T1000 (cell line): ENCODE results near the gene KCNK15.
"Not testable (repeated sequence)": the region's sequence is repeated elsewhere in the genome, so short reads cannot be mapped to it uniquely, and the experiment has no call there.

Source experiments
- DNase-seq: peaks from one replicate; lab custom pipeline; 2025; ENCODE audit warnings: mixed read lengths; lab: John Stamatoyannopoulos, UW

Gene KCNK15

DNA sequence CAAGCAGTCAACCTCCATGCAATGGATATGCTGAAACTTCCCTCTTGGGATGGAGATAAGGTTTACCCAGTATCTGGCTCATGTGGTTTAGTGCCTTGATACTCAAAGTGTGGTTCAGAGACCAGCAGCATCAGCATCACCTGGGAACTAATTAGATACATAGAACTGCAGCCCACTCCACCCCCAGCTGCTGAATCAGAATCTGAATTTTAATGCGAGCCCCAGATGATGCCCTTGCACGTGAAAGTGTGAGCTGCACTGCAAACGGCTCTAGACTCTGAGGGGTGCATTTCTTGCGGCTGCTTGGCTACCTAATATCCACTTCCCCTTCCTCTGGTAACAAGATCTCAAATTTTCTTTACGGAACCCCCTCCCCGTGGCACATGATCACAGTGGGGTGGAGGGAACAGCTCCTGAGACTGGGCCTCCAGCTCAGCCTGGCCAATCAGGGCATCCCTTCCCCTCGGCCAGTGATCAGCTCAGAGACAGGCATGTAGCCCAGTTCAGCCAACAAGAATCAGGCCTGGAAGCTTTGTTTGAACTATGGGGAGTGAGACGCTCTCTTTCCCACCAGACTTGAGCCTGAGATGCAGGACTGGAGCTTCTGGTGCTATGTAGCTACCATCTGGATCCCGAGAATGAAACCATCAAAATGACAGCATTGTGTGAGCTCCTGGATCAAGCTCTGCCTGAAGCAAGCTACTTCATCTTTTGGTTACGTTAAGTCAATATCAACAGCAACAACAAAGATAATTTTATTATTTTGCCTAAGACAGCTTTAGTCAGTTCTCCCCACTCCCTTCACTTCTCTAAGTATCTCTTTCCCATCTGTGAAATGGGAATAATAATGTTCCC lies 12.8 kb downstream of the KCNK15 start:
- DNase-seq, result no peak

DNA sequence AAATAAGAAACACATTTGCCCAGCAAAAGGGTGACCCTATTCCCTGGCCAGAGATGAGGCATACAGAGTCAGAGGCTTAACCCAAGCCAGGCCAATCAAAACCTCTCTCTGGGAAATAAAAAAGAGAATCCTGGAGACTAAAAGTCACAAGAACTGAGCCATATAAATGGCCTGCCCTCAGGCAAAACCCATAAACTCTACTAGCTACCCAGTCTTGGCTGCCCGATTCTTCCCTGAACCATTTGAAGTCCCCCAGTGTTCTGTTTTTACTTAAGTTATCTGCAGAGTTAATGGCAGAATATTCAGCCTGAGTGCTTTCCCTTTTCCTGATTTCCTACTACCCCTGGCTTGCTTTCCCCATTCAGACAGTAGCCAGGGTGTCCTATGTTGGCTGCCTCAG lies 13.9 kb downstream of the KCNK15 start:
- no peak for DNase-seq

DNA sequence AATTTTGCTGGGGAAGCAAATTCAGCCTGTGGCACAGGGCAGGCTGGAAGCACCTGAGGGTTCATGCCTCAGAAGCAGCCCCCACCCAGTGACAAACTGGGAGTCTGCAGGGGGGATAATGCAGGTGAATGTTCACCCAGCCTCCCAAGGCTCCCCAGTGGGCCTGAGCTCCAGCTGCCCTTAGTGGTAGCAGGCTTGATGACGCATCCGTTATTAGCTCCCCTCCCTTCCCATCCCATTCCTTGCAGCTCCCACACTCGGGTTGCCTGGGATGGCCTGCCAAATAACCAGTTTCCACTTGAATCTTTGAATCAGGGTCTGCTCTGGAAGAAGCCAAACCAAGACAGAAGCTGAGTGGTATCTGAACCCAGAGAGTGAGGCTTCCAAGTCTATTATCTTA lies 15.8 kb downstream of the KCNK15 start:
- DNase-seq, result no peak

DNA sequence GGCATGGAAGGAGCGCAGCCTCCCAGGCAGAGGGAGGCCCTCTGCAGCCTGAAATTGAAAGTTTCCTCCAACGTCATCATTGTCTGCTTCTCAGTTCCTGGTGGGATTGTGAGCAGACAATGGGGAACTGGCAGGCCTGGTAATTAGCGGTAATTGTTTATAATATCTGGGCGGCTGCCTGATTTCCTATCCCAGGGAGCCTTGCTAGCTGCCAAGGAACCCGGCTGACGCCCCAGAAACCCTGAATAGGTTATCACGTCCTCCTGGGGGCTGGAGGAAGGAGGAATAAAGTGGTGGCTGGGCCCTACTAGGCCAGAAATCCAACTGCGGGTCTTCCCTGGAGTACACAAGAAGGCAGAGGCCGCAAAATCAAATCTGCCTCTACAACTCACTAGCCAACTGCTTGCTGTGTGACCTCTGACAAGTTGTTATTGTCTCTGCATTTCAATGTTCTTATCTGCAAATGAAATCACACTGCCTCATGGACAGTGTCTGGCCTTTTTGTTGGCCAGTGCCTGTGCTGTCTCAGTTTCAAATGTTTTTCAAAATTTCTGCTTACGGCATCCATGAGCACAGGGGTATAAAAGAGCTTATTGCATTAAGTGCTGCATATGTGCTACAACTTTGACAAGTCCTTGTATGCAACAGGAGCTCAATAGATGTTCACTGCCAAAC lies 16.9 kb downstream of the KCNK15 start:
- DNase-seq, result no peak

DNA sequence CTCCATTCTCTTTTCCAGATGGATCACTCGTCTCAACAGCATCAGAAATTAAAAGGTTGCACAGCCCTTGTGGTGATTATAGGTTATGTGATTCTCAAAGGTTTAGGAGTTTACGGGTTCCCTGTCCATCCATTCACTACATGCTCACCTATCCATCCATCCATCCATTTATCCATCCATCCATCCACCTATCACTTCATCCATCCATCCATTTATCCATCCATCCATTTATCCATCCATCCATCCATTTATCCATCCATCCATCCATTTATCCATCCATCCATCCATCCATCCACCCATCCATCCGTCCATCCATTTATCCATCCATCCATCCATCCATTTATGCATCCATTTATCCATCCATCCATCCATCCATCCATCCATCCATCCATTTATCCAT lies 18.1 kb downstream of the KCNK15 start:
- DNase-seq, result not testable (repeated sequence)

DNA sequence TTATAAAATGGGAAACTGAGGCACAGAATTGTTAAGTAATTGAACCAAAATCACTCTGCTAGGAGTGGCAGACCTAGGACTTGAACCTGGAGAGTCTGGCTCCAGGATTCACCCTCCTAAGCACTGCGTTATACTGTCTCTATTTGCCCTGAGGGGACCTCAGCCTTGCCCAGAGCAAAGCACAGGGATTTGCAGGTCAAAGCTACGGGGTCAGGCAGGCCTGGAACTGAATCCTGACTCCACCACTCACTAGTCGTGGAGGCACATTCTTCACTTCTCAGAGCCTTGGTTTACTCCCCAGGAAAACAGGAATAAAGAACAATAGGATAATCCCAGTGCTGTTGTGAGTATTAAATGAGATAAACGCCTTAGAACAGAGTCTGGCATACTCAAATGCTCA lies 19.4 kb downstream of the KCNK15 start:
- no peak for DNase-seq

DNA sequence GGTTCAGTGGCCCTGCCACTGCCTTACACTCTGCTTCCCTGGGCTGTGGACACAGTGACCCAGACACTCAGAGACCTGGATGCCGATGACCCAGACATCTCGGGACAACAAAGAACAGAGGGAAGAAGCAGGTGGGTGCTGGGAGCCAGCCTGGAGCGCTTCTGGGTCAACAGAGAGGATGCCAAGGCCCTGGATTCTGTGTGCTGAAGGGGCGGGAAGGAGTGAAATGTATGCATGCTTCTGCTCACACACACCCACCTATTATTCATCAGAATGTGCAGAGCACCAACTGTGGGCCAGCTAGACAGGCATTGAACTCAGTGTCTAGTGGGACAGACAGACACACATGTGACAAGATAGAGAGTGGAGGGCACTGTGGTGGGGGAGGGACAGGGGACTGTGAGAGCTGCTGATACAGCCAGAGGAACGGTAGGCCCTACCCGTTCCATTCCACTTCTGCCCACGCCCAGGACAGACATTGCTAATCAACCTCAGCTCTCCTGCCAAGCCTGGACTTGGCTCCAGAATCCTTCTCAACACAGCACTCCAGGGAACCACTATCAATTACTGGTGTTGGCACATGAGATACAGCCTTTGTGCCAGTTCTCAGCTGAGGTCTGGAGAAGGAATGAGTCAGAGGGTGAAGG lies 20.2 kb downstream of the KCNK15 start:
- no peak for DNase-seq

DNA sequence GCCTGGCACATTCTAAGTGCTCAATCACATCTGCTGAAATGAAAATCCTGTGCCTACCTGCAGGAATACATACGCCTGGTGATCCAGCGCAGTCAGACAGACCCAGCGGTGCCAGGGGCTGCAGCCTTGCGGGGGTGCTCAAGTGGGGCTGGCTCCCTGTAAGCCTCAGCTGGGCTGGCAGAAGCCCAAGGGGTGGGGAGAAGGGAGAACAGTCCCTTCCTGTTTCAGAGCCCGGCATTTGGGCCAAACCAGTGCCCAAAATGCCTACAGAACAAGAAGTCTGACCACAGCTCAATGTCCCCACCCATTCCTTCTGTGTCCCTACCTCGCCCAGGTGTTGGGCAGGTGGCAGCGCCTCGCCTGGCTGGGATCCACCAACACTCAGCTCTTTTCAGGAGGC lies 22.6 kb downstream of the KCNK15 start:
- DNase-seq, result no peak

DNA sequence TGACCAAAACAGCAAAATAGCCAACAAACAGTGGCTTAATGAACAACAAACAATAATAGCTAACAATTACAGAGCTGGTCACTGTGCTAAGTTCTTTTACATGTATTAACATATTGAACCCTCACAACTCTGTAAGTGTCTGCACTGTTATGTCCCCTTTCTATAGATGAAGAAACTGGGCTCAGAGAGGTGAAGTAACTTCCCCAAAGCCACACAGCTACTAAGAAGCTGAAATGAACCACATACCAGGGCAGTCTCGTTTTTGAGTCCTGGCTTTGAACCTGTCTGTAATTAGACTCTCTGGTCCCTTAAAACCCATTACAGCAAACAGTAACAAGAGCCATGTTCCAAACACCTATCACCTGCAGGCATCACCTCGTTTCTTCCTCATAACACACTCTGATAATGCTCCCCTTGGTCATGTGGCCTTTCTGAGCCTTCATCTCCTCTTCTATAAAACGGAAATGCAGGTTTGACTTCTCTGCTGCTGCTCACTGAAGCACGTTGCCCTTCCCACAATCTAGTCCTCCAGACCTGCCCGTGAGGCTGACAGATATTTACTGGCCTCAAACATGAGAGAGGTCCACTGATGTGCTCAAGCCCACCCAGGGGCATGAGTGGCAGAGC lies 23.3 kb downstream of the KCNK15 start:
- no peak for DNase-seq

DNA sequence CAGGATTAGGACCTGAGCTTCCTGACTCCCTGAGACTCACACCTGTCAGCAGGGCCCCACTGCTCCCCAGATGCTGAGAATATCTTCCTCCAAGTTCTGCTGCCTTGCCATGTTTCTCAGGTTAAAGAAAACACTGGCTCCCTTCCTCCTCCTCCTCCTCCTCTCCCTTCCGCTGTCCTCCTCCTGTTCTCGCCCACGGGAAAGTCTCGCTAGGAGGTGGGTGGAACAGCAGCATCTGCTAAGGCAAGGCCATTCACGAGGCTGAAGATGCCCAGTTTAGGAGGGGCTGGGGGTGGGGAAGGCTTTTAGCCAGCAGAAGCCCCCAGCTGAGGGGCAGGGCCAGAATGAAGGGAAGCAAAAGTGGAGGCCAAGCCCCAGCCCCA lies 23.8 kb downstream of the KCNK15 start:
- no peak for DNase-seq

DNA sequence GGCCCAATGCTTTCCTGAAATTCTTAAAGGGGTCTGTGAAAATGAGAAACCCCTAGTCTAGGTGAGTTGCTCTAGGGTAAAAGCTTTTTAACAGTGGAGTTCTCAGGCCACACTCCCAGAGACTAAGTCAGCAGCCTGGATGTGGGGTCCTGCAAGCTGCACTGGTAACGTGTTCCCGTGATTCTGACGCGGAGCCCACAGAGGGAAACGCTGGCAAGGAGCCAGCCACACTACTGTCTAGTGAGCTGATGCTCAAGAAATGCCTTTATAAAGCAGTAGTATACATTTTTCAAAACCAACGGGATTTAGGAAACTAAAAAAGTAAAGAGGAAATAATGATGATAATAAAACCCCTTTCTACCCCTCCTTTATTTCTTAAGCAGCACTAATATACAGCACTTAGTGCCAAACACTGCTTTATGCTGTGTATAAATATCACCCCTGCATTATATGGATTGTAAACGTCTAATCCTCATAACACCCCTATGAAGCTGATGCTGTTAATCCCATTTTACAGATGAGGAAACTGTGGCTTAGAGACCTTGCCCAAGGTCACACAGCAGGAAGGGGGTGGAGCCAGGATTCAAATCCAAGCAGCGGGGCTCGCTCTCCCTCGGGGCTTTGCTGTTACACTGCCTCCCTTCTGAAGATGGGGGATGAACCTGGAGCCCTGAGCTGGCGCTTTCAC lies 25.0 kb downstream of the KCNK15 start:
- no peak for DNase-seq

DNA sequence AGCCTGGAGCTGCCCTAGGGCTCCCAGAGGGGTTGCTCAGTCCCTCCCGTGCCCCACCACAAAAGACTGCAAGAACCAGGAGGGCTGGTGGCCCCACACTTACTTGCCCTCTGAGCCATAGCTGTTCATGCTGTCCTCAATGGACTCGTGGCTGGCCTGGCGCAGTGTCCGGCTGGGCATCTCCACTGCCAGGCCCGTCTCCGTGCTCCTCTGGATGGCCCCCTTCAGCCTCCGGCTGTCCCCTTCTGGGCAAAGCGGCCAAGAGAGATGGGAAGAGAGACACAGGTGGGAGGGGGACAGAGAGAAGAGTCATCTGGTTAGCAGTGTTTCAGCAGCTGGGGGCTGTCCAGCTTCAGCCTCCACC lies 25.5 kb downstream of the KCNK15 start:
- DNase-seq, result no peak

DNA sequence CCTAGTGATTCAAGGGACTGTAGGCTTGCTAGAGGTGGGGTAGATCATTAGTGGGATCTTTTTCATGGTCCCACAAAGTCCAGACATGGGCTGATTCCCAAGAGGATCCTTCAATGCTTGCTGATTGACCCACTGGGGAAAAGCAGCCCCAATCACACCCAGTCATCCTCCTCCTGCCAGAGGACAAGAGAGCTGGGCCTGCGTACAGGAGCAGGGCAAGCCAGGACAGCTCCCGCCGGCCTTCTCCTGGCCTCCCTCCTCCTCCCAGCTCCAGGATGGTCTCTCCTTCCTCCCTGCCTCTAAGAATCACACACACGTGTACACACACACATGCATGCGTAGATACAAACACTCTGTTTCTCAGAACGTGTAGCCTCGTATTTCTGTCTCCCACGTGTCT lies 27.0 kb downstream of the KCNK15 start:
- DNase-seq, result no peak

DNA sequence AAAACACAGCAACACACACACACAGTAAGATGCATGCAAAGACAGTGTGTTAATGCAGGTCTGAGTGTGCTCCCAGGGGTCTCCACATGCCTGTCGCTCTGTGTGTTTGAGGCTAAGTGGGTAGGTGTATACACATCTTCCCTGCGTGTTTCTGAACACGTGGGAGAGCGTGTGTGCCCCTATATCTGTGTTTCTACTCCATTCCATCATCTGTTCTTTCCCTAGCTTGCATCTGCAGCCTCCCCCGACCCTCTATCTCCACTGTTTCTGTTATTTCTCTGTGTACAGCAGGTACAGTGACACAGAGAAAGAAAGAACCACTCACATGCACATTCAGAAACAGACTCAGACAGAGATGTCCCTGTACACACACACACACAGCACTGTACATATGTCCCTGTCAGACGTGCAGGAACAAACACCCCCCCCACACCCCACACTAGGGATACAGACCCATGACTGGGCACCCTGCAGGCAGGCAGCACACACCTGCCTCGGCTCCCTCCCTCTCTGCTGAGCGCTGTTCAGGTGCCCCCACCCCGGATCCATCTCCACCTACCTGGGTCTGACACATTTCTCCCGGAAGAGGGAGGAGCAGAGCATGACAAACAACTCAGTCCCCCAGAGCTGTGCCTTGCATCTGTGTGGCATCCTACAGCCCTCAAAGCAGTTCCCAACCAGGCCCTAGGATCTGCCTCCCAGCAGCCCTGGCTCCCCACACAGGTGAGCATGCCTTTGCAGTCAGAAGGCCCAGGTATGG lies 27.6 kb downstream of the KCNK15 start:
- DNase-seq, result no peak

DNA sequence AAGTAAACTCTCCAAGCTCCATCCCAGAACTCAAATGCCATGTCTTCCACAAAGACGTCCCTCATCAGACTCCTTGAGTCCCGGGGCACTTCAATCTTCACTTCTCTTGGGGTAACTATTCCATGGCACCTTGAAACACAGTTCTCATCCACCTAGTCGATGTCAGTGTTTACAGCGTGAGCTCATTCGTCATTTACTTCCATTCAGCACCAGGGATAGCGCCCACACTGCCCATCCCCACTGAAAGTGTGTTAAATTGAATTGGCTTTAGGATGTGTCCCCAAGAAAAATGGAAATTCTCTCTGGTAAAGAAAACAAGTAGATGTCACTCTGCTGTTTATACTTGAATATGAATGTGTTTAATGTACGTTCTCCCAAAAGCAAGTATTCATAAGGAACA lies 31.3 kb downstream of the KCNK15 start:
- DNase-seq, result no peak

DNA sequence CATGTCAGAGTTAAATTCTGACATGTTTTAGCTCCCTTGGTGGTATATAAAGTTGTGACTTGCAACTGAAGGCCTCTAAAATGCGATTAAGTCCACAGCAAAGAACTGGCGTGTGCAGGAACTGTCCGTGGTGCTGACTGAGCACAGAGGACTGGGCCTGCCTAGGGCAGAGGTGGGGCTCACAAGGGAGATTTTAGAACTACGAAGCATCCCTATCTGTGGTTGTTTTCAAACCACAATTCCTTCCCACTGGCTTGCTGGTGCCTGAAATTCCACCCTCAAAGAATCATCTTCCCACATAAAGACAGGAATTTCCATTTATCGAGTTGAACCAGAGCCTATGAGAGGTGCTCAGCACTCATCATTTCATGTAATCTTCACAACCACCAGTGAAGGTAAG lies 34.6 kb downstream of the KCNK15 start:
- peak; percentile 15 for DNase-seq

DNA sequence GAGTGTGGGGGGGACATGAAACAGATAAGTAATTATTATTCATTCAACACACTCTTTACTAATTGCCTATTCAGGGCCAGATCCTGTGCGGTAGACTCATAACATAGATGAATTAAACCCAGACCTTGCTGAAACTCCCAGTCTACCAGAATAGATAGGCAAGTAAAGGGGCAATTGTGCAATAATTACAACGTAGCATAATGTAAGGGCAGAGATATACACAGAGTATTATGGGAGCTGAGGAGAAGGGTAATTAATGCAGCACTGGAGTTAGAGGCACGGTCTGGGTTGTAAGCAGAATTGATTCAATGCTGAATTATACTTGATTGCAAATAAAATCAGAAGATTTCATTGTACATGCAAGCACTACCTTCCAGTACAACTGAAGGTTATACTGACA lies 35.5 kb downstream of the KCNK15 start:
- no peak for DNase-seq

DNA sequence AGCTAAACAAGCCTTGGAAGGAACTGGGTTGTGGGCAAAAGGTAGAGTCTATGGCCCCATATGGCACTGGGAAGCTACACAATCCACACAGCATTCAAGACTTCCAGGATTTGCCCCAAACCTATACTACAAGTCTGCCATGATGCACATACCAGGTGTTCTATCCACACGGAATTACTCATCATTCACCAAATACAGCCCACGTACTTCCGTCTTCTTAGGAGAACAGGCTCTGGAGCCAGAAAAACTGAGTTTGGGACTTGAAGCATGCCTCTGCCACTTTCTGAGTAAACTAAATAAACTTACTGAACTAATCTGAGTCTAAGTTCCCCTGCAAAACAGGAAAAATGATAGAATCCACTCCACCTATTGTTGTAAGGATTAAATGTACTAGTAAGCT lies 36.1 kb downstream of the KCNK15 start:
- DNase-seq, result no peak

DNA sequence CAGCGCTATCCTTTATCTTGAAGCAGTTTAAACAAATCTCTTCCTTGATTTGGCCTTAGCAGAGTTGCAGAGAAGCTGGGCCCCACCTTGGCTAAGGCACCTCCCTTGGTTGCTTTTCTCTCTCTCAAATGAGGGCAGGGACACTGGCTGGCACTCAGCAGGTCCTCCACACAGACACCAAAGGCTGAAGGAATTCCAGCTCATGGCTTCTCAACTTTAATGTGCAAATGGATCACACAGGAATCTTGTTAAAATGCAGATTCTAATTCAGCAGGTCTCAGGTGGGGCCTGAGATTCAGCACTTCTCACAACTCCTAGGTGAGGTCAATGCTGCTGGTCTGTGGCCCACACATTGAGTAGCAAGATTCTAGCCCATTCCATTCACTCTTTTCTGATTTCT lies 39.0 kb downstream of the KCNK15 start:
- no peak for DNase-seq

DNA sequence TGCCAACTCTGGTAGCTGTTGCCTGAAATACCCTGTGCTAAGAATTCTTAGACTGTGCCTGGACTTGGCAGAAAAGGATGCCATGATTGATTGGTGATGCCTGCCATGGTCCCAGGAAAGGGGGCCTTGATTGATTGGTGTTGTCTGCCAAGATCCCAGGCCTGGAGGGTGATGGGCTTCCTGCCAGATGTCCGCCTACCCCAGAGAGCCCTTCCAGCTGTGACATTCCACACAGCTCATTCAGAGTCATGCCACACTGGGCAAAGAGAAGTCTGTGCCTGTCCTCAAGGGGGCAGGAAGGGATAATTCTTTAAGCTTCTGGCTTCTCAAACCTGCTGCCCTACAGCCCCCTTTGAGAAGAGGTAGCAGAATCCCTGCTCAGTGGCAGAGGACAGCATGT lies 40.1 kb downstream of the KCNK15 start:
- no peak for DNase-seq

DNA sequence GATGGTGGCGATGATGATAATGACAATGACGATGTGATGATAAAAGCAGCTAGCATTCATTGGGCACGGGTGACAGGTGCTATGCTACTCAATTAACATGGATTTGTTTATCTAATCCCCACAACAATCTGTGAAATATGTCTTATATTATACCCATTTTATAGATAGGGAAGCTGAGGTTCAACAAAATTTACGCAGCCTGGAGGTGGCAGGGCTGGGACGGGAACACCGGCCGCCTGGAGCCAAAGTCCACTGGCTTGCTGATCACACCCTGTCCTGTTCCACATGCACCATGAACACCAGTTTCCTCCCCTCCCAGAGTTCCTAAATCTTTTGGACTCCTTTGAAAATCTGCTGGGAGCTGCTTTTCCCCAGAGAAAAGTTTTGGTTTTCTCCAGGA lies 41.6 kb downstream of the KCNK15 start:
- DNase-seq, result no peak
